HuH-7 (cell line): ENCODE measurements around the gene COA8.
"Not testable (repeated sequence)": the region's sequence is repeated elsewhere in the genome, so short reads cannot be mapped to it uniquely, and the experiment has no call there.

Experiments used
- DNase-seq: peaks from one replicate; pipeline ENCODE4 v3.0.0; 2011; ENCODE audit warnings: low spot score

Gene COA8

DNA sequence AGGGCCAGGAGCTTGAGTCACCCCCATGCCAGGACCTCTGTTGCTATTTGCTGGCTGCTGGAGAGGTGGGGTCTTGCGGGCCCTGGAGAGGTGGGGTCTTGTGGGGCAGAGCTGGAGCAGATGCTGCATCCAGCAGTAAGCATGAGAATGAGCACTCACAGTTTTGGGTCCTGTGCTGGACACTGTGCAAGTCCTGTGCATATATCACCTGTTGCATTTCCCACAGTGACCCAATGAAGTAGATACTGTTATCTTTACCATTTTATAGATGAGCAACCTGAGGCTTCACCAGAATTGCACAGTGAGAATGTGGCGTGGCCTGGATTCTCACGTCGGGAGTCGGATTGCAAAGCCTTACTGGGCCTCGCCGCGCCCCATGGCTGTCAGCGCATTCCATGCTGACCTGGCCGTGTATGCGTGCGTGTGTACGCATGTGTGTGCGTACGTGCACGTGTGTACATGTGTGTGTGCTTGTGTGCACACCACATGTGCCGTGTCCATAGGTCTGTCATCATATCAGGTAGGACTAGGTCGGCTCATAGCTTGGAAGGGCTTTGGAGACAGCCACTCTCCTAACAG is 12.0 kb downstream of the COA8 start:
- no peak for DNase-seq

GRCh38 chr14:103576371-103577024 is 13.7 kb downstream of the COA8 start:
- no peak for DNase-seq

DNA sequence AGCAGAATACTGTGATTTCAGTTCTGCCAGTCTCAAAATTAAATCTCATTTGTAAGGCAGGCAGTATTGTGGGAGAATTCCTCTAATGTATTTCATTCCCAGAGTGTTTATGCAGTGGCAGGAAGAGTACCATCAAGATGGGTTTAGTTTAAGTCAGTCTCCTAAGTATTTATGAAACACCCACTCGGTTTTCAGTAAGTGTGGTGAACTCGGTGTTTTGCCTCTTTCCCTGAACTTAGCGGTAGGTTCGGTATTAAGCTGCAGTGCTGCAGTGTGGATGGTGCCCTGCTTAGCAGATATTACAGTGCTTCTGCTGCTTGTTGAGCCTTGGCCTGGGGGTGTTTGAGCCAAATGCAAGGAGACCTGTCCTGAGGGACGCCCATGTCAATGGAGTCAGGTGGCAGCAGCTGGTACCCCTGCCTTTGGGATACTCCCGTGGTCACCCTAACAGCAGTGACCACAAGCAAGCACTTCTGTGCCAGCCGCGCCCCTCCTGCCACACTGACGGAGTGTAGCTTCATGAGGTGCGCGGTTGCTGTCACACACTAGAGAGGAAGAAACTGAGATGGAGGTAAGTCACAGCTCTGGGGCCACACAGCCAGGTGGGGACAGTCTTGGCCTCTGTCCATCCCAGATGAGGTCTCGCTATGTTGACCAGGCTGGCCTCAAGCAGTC is 15.8 kb downstream of the COA8 start:
- DNase-seq: no peak

- DNase-seq: no peak
Measured at GRCh38 chr14:103581206-103581605, 18.4 kb downstream of the COA8 start.

DNA sequence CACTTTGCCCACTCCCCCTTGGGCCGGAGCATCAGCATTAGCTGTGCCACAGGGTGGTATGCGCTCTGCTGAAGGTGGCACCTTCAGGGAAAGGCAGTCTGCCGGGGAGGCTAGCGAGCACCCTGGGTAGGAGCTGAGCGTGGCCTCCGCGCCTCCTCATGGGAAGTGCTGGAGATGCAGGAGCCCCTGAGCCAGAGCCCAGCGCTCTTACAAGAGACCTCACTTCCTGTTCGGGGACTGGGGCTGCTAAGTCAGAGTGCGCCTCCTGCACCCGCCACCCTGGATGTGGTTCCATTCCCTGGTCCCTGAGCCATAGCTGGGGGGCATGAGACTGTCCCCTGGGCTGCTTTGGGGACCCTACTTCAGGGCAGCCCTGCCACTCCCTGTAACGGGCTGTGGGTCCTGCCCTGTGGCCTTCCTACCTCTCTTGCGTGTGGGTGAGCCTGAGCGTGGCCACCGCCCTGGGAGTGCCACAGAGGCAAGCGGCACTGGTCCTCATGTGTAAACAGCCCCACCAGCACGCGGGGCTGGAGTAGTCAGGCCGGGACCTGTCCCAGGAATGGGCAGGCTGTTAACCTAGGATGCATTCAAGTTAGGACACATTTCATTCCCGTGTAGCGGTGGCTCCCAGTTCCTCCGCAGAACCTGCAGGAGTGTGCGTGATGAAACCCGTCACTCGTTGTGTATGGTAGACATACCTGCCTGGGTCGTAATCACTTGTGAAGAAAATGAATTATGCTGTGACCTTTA is 19.4 kb downstream of the COA8 start:
- no peak for DNase-seq

GRCh38 chr14:103584326-103584915 is 21.7 kb downstream of the COA8 start:
- no peak for DNase-seq

DNA sequence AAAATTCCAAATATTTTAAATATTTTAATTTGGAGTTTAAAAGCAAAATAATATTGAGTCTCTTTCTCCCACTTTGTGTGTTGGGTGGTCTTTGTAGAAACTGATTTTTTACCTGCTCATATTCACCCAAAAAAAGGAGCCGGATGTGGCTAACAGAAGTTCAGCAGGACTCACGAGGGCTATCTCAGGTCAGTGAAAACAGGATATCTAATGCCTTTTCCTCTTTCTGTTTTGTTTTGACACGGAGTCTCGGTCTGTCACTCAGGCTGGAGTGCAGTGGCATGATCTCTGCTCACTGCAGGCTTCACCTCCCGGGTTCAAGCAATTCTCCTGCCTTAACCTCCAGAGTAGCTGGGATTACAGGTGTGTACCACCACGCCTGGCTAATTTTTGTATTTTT is 30.8 kb downstream of the COA8 start:
- no peak for DNase-seq

- no peak for DNase-seq
Measured at GRCh38 chr14:103594265-103594664, 31.5 kb downstream of the COA8 start.

DNA sequence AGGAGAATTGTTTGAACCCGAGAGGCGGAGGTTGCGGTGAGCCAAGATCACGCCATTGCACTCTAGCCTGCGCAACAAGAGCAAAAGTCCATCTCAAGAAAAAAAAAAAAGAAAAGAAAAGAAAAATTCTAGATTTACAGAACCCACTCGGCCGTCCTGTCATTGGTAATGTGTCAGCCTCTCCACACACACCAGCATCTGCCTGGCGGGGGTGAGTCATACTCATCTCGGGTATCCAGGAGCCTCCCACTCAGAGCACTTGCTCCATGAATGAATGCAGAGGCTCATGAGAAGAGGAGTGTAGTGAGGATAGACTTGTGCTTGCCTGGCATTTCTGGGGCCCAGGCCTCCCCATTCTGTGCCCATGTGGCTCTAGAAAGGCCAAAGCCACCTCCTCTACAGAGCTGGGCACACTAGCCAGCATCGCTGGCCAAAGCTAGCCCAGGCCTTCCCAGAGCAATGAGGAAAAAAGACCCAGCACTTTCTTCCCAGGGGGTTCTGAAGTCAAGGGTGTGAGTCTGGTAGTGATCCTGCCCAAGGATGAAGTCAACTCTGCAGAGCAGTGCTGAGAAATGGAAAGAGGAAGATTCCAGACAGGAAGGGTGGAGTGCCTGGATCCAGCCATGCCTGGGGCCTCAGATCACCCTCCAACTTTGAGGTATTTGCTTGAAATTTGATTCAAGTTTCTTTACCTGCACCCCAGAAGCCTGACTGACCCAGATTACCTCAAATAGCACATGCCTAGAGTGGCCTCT is 35.0 kb downstream of the COA8 start:
- no peak for DNase-seq

GRCh38 chr14:103600503-103600902 is 37.7 kb downstream of the COA8 start:
- DNase-seq: no peak

DNA sequence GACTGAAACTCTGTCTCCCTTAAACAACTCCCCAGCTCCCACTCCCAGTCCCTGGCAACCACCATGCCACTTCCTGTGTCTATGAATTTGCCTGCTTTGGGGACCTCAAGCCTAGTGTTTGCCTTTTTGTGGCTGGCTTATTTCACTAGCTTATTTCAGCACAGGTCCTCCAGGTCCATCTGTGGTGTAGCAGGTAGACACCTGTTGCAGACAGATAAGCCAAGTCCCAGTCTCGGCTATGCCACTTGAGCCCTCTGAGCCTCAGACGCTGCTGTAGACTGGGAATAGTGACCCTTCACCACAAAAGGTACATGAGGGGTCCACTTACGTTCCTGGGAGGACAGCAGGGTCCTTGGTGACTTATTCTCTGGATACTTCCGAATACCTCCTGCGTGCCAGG is 41.9 kb downstream of the COA8 start:
- no peak for DNase-seq

GRCh38 chr14:103606963-103607668 is 44.4 kb downstream of the COA8 start:
- no peak for DNase-seq

DNA sequence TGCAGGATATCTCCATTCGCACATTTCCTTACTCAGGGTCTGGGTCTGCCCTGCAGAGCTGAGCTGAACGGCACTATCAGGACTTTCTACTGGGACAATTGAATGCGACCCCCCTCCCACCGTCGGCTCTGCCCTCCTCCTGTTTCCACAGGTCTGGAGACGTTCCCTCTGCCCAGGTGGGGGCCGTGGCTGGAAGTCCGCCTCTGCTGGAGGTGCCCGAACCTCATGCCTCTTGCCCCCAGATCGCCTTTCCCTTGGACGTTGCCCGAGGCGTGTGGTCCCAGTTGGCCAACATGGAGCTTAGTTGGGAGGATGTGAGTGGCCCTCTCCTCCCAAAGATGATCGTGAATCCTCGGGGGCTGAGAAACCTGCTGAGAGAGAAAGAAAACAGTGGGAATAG is 45.1 kb downstream of the COA8 start:
- no peak for DNase-seq

DNA sequence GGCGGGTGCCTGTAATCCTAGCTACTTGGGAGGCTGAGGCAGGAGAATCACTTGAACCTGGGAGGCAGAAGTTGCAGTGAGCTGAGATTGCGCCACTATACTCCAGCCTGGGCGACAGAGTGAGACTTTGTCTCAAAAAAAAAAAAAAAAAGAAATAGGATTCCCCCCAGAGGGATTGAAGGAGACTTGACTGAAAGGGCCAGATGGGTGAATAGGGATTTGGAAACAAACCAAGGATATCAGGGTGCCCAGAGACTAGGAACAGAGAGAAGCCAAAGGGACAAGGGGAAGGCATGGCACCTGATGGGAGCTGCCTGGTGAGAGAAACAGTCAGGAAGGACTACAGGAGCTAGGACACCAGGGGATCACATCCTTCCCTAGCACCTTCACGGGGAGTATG is 46.3 kb downstream of the COA8 start:
- not testable (repeated sequence) for DNase-seq

GRCh38 chr14:103611215-103611614 is 48.5 kb downstream of the COA8 start:
- DNase-seq: no peak

- no peak for DNase-seq
Measured at GRCh38 chr14:103613517-103613916, 50.8 kb downstream of the COA8 start.

DNA sequence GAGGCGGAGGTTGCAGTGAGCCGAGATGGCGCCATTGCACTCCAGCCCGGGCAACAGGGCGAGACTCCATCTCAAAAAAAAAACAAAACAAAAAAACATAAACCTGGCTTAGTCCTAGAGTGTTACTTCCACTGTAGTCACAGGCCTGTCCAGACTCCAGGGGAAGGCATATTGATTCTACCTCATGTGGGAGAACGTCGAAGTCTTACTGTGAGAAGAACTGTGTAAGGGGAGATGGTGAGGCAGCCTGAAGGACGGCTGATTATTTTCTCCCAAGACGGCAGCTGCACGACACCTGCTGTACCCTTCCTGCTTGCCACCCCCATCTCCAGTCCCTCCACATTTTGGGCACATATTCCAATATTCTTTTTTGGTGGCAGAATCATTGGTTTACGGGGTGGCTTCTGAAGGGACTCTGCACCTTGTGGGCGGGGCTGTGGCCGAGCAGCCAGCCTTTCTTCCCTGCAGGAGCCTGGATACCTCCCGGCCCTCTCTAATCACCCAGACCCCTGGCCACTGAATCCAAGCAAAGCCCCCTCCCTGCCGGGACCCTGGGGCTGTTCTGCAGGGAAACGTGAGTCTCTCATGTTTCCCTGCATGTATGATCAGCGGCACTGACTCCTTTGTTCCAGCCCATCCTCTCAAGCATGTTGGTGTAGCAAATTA is 54.0 kb downstream of the COA8 start:
- DNase-seq: no peak

DNA sequence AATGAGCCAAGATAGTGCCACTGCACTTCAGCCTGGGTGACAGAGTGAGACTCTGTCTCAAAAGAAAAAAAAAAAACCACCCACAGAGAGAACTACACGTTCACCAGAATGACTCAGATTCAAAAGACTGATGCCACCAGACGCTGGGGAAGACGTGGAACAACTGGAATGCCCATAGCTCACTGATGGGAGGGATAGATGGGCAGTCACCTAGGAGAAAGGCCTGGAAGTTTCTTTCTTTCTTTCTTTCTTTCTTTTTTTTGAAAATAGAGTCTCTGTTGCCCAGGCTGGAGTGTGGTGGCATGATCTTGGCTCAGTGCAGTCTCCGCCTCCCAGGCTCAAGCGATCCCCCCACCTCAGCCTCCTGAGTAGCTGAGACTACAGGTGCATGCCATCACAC is 56.3 kb downstream of the COA8 start:
- DNase-seq: no peak

DNA sequence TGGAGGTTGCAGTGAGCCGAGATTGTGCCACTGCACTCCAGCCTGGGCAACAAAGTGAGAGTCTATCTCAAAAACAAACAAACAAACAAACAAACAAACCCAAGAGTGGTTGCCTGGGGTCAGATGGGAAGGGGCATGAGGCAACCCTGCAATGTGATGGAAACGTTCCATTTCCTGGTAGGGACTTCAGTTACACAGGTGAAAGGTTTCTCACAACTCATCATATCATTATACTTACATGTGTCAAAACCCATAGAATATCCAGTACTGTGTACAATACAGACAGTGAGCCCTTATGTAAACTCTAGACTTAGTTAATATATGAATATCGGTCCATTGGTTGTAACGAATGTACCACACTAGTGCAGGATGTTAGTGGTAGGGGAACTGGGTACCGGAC is 59.1 kb downstream of the COA8 start:
- DNase-seq: no peak

DNA sequence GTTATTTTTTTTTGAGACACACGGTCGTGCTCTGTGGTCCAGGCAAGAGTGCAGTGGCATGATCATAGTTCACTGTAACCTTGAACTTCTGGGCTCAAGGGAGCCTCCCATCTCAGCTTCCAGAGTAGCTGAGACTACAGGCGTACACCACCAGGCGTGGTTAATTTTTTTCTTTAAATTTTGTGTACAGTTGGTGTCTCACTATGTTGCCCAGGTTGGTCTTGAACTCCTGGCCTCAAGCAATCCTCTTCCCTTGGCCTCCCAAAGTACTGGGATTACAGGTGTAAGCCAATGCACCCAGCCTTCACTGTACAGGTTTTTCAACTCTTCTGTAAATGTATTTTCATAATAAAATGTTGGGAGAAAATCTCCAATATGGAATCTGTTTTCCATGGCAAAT is 60.5 kb downstream of the COA8 start:
- no peak for DNase-seq
